HuH-7.5 (cell line): ENCODE measurements around the gene CDC42EP1.
A peak's percentile ranks its signal among the peaks of the same experiment; 100 is the strongest.
"Not testable (repeated sequence)": the region's sequence is repeated elsewhere in the genome, so short reads cannot be mapped to it uniquely, and the experiment has no call there.

Source experiments
- DNase-seq: peaks from one replicate; pipeline ENCODE4 v3.0.0; 2011; ENCODE audit warnings: low spot score

Gene CDC42EP1

GRCh38 chr22:37559901-37560607 is at the start of gene CDC42EP1:
TSS of gene CDC42EP1 (plus strand) at chr22:37560480. CDS start at chr22:37566350, 5,870 bp downstream.
- no peak for DNase-seq

GRCh38 chr22:37511395-37512104 is 48.7 kb upstream of the CDC42EP1 start:
- no peak for DNase-seq

GRCh38 chr22:37514526-37515051 is 45.7 kb upstream of the CDC42EP1 start:
- DNase-seq: no peak

GRCh38 chr22:37515901-37516300 is 44.4 kb upstream of the CDC42EP1 start:
- DNase-seq: no peak

- no peak for DNase-seq
These were observed 43.8 kb upstream of the CDC42EP1 start for GRCh38 chr22:37516456-37516855.

- no peak for DNase-seq
These were observed 42.3 kb upstream of the CDC42EP1 start for GRCh38 chr22:37517826-37518450.

- DNase-seq: no peak
These were observed 41.6 kb upstream of the CDC42EP1 start for GRCh38 chr22:37518509-37519267.

- peak; percentile 74 for DNase-seq
These were observed 40.7 kb upstream of the CDC42EP1 start, which contains the start of gene CARD10 for GRCh38 chr22:37519268-37520195. TSS of gene CARD10 (minus strand) at chr22:37519415. CDS start at chr22:37519200, 215 bp downstream.

GRCh38 chr22:37520776-37521191 is 39.5 kb upstream of the CDC42EP1 start:
- DNase-seq: no peak

GRCh38 chr22:37521236-37521739 is 39.0 kb upstream of the CDC42EP1 start:
- no peak for DNase-seq

- DNase-seq: no peak
These were observed 37.8 kb upstream of the CDC42EP1 start for GRCh38 chr22:37522482-37522881.

- no peak for DNase-seq
These were observed 35.1 kb upstream of the CDC42EP1 start for GRCh38 chr22:37525073-37525745.

- DNase-seq: no peak
These were observed 34.4 kb upstream of the CDC42EP1 start for GRCh38 chr22:37525746-37526350.

- no peak for DNase-seq
These were observed 33.9 kb upstream of the CDC42EP1 start for GRCh38 chr22:37526376-37526775.

GRCh38 chr22:37527081-37527752 is 33.1 kb upstream of the CDC42EP1 start:
- not testable (repeated sequence) for DNase-seq

- not testable (repeated sequence) for DNase-seq
These were observed 32.3 kb upstream of the CDC42EP1 start for GRCh38 chr22:37527952-37528351.

- DNase-seq: no peak
These were observed 30.5 kb upstream of the CDC42EP1 start for GRCh38 chr22:37529652-37530345.

GRCh38 chr22:37533995-37534394 is 26.3 kb upstream of the CDC42EP1 start:
- no peak for DNase-seq
